Measurements from ENCODE around the gene ACSF2. TPM values are rescaled to one million over a fixed set of nuclear protein-coding genes. Genes with fewer than 3 reads are reported as not detected.

ACSF2 gene
- total and polyA plus RNA-seq, 2 of the 13 experiments (the other 11 are each of a cell fraction or from before 2014, with no cell fraction given) = 87.3 to 109 TPM

GRCh38 chr17:50423553-50424159, 2.4 kb upstream of the ACSF2 start (continued):
- TF ChIP-seq ZHX2 (IDR thresholded peaks at IDR 0.05; ENCODE audit: low read depth) (0 out of 2 replicates have a peak, but pooled peaks have one; percentile 46), ZHX2 (CRISPR knock-in tag; IDR thresholded peaks at IDR 0.05; ENCODE audit: borderline replicate concordance) (no peak), ZNF737 (CRISPR knock-in tag; IDR thresholded peaks at IDR 0.05; ENCODE audit: borderline replicate concordance) (no peak), ZFP1 (CRISPR knock-in tag; IDR thresholded peaks at IDR 0.05) (no peak; the same call in 1 of the 2 replicates), RNF2 (conservative IDR thresholded peaks at IDR 0.05; ENCODE audit: low read depth) (no peak), DMAP1 (CRISPR knock-in tag; IDR thresholded peaks at IDR 0.05) (no peak; the same call in 1 of the 2 replicates), ZNF770 (CRISPR knock-in tag; IDR thresholded peaks at IDR 0.05) (no peak), ARID2 (CRISPR knock-in tag; IDR thresholded peaks at IDR 0.05; ENCODE audit: borderline replicate concordance) (peak; percentile 87; the same call in 1 of the 2 replicates), ZNF232 (CRISPR knock-in tag; IDR thresholded peaks at IDR 0.05; ENCODE audit: borderline replicate concordance) (no peak; the same call in 1 of the 2 replicates), ZNF275 (CRISPR knock-in tag; IDR thresholded peaks at IDR 0.05; ENCODE audit: borderline replicate concordance) (no peak), HOXA7 (CRISPR knock-in tag; IDR thresholded peaks at IDR 0.05) (no peak), RARG (CRISPR knock-in tag; IDR thresholded peaks at IDR 0.05; ENCODE audit: low read depth) (no peak), ZNF101 (CRISPR knock-in tag; IDR thresholded peaks at IDR 0.05; ENCODE audit: borderline replicate concordance, low read depth) (no peak), ZNF7 (CRISPR knock-in tag; IDR thresholded peaks at IDR 0.05) (no peak; the same call in 1 of the 2 replicates), ZIK1 (CRISPR knock-in tag; IDR thresholded peaks at IDR 0.05; ENCODE audit: borderline replicate concordance, low read depth) (no peak), ZNF605 (CRISPR knock-in tag; IDR thresholded peaks at IDR 0.05) (no peak; the same call in 1 of the 2 replicates), RBAK (CRISPR knock-in tag; IDR thresholded peaks at IDR 0.05) (no peak), NKX3-1 (CRISPR knock-in tag; IDR thresholded peaks at IDR 0.05) (no peak), SP2 (CRISPR knock-in tag; IDR thresholded peaks at IDR 0.05) (peak; percentile 42; the same call in 1 of the 2 replicates), ZNF773 (CRISPR knock-in tag; IDR thresholded peaks at IDR 0.05; ENCODE audit: borderline replicate concordance) (no peak), TAF15 (IDR thresholded peaks at IDR 0.05; ENCODE audit: low read depth, low read length, poor library complexity, severe bottlenecking) (no peak), ZKSCAN1 (IDR thresholded peaks at IDR 0.05; ENCODE audit: low read length) (no peak), ZNF367 (CRISPR knock-in tag; IDR thresholded peaks at IDR 0.05; ENCODE audit: borderline replicate concordance) (no peak)

All from HepG2 (cell line).